Neuronal stem cell (in vitro differentiated cells): ENCODE measurements around the gene EIF4G3.

Source experiments
- DNase-seq: peaks from one replicate; pipeline ENCODE4 v3.0.0-alpha.2; 2013; ENCODE audit warnings: low spot score
- H2AFZ ChIP-seq: one replicate; pipeline ENCODE4 v1.6.1; 2013; ENCODE audit warnings: mild to moderate bottlenecking, low read length, inconsistent platforms
- H2AK5ac ChIP-seq: 2 replicates; pipeline ENCODE4 v1.6.1; 2013; ENCODE audit warnings: low read depth, mild to moderate bottlenecking, inconsistent platforms, low read length, moderate library complexity, mixed read lengths
- H2BK120ac ChIP-seq: 2 replicates; pipeline ENCODE4 v1.6.1; 2013; ENCODE audit warnings: low read depth, mild to moderate bottlenecking, inconsistent platforms, low read length, moderate library complexity, mixed read lengths
- H2BK12ac ChIP-seq: one replicate; pipeline ENCODE4 v1.6.1; 2013; ENCODE audit warnings: low read length, inconsistent platforms
- H2BK15ac ChIP-seq: 2 replicates; pipeline ENCODE4 v1.6.1; 2013; ENCODE audit warnings: mild to moderate bottlenecking, low read length, inconsistent platforms, mixed read lengths
- H2BK5ac ChIP-seq: one replicate; pipeline ENCODE4 v1.6.1; 2013; ENCODE audit warnings: inconsistent platforms, mild to moderate bottlenecking, low read length, moderate library complexity
- H3K14ac ChIP-seq: one replicate; pipeline ENCODE4 v1.6.1; 2013; ENCODE audit warnings: low read length, inconsistent platforms
- H3K18ac ChIP-seq: 2 replicates; pipeline ENCODE4 v1.6.1; 2013; ENCODE audit warnings: low read length, inconsistent platforms
- H3K23ac ChIP-seq: 2 replicates; pipeline ENCODE4 v1.6.1; 2013; ENCODE audit warnings: low read depth, mild to moderate bottlenecking, mixed read lengths, low read length, inconsistent platforms; ENCODE audit not compliant: poor library complexity
- H3K27ac ChIP-seq: replicated peaks from 3 replicates; pipeline ENCODE4 v1.5.1; 2013; ENCODE audit warnings: low read length, inconsistent platforms
- H3K27me3 ChIP-seq, 3 experiments: 2 replicates each; pipeline ENCODE4 v1.6.1; 2013; ENCODE audit warnings: low read length in 3 of 3, mild to moderate bottlenecking in 2 of 3, inconsistent platforms in 1 of 3, low read depth in 1 of 3, mixed read lengths in 1 of 3, moderate library complexity in 1 of 3; ENCODE audit not compliant: control insufficient read depth in 3 of 3, insufficient read depth in 3 of 3
- H3K36me3 ChIP-seq, 2 donors: replicated peaks in 1 of 2; 2 replicates each; pipeline ENCODE4 v1.6.1; 2013; ENCODE audit warnings: low read length in 2 of 2; ENCODE audit not compliant: control insufficient read depth in 2 of 2, insufficient read depth in 2 of 2
- H3K4ac ChIP-seq: 2 replicates; pipeline ENCODE4 v1.6.1; 2013; ENCODE audit warnings: inconsistent platforms, mild to moderate bottlenecking, low read length, moderate library complexity
- H3K4me1 ChIP-seq, 2 donors: 1 replicate in 1 of 2; 2 replicates in 1 of 2; pipeline ENCODE4 v1.6.1; 2013; ENCODE audit warnings: low read length in 2 of 2, low read depth in 1 of 2; ENCODE audit not compliant: control insufficient read depth in 2 of 2, insufficient read depth in 1 of 2
- H3K4me2 ChIP-seq: one replicate; pipeline ENCODE4 v1.6.1; 2013; ENCODE audit warnings: mild to moderate bottlenecking, low read length, inconsistent platforms; ENCODE audit not compliant: insufficient read depth, poor library complexity, severe bottlenecking
- H3K4me3 ChIP-seq, 2 donors: 2 replicates each; pipeline ENCODE4 v1.5.1; 2013; ENCODE audit warnings: low read length in 2 of 2, mild to moderate bottlenecking in 2 of 2, inconsistent platforms in 1 of 2, moderate library complexity in 1 of 2
- H3K79me1 ChIP-seq: one replicate; pipeline ENCODE4 v1.6.1; 2013; ENCODE audit warnings: low read depth, mild to moderate bottlenecking, inconsistent platforms, low read length, moderate library complexity
- H3K9ac ChIP-seq: one replicate; pipeline ENCODE4 v1.6.1; 2013; ENCODE audit warnings: mild to moderate bottlenecking, low read depth, low read length, inconsistent platforms; ENCODE audit not compliant: poor library complexity
- H3K9me3 ChIP-seq, 2 donors: replicated peaks in 1 of 2; 2 replicates each; pipeline versions ENCODE3 to v1.6.1; 2013; ENCODE audit warnings: low read length in 2 of 2, mild to moderate bottlenecking in 2 of 2, inconsistent platforms in 1 of 2, low read depth in 1 of 2, mixed read lengths in 1 of 2, moderate library complexity in 1 of 2; ENCODE audit not compliant: control insufficient read depth in 2 of 2, insufficient read depth in 1 of 2
- H4K8ac ChIP-seq: one replicate; pipeline ENCODE4 v1.6.1; 2013; ENCODE audit warnings: low read depth, mild to moderate bottlenecking, inconsistent platforms, low read length, moderate library complexity
- H4K91ac ChIP-seq: one replicate; pipeline ENCODE4 v1.6.1; 2013; ENCODE audit warnings: low read length, low read depth, mild to moderate bottlenecking, inconsistent platforms; ENCODE audit not compliant: poor library complexity
- WGBS, 2 donors: extraction: QIAGEN DNeasy Blood & Tissue Kit; methylation state at CpG; one replicate each; pipeline ENCODE4 v1.1.7; 2013; ENCODE audit warnings: missing lambda C conversion rate in 2 of 2, mixed read lengths in 1 of 2; ENCODE audit not compliant: insufficient read length in 2 of 2, insufficient replicate concordance in 1 of 2; ENCODE audit errors: extremely low coverage in 2 of 2; 5-methylcytosine and 5-hydroxymethylcytosine counted together

The EIF4G3 gene

GRCh38 chr1:21217812-21218596 is 41.3 kb upstream of the EIF4G3 start:
- H3K79me1 ChIP-seq, result peaks cover 2% of the 10 kb centered on the region
- H4K91ac ChIP-seq, result peak overlapping the region; percentile 30
- H3K27me3 ChIP-seq, result no peaks in the 10 kb centered on the region
- peak overlapping the region; percentile 88 for H2AK5ac ChIP-seq
- no peaks in the 10 kb centered on the region for H3K9me3 ChIP-seq
- peak overlapping the region; percentile 3 for H2BK5ac ChIP-seq
- peak overlapping the region; percentile 12 for H3K9ac ChIP-seq
- H2AFZ ChIP-seq, result no peak overlapping the region
- H3K4me1 ChIP-seq, result peaks cover 0 to 5% of the 10 kb centered on the region in 2 donors
- H3K4me2 ChIP-seq, result no peak overlapping the region
- peak overlapping the region; percentile 73 for H3K23ac ChIP-seq
- peak overlapping the region; percentile 19 for H2BK15ac ChIP-seq
- no peak overlapping the region for H2BK12ac ChIP-seq
- no peak overlapping the region for H2BK120ac ChIP-seq
- no peak overlapping the region for H3K4ac ChIP-seq
- H3K14ac ChIP-seq, result peak overlapping the region; percentile 75
- no peak for DNase-seq
- H3K27ac ChIP-seq, result no peak overlapping the region
- H3K4me3 ChIP-seq, result no peak overlapping the region
- peak overlapping the region; percentile 23 for H4K8ac ChIP-seq
- WGBS, 2 donors, result no CpG with 5 or more reads among the region's 20 CpGs
- H3K18ac ChIP-seq, result peak overlapping the region; percentile 89
- H3K36me3 ChIP-seq, result peaks cover 0 to 47% of the 10 kb centered on the region in 2 donors

- H3K23ac ChIP-seq, result peak overlapping the region; percentile 67
- no peak overlapping the region for H3K4ac ChIP-seq
- H2BK15ac ChIP-seq, result peak overlapping the region; percentile 19
- H3K9ac ChIP-seq, result peak overlapping the region; percentile 45
- H3K27me3 ChIP-seq, result no peaks in the 10 kb centered on the region
- H3K79me1 ChIP-seq, result peaks cover 2% of the 10 kb centered on the region
- H4K91ac ChIP-seq, result no peak overlapping the region
- peaks cover 0 to 5% of the 10 kb centered on the region in 2 donors for H3K4me1 ChIP-seq
- WGBS, 2 donors, result no CpG with 5 or more reads among the region's 19 CpGs
- peak overlapping the region; percentile 3 for H2BK5ac ChIP-seq
- H3K9me3 ChIP-seq, result no peaks in the 10 kb centered on the region
- peak overlapping the region; percentile 89 for H3K18ac ChIP-seq
- H3K4me2 ChIP-seq, result no peak overlapping the region
- H3K14ac ChIP-seq, result peak overlapping the region; percentile 59
- no peak overlapping the region for H2BK120ac ChIP-seq
- no peak overlapping the region for H2AFZ ChIP-seq
- peak overlapping the region in 1 of 2 donors; percentile 16 for H3K4me3 ChIP-seq
- H2AK5ac ChIP-seq, result peak overlapping the region; percentile 88
- DNase-seq, result no peak
- no peak overlapping the region for H2BK12ac ChIP-seq
- no peak overlapping the region for H4K8ac ChIP-seq
- H3K27ac ChIP-seq, result no peak overlapping the region
- peaks cover 0 to 41% of the 10 kb centered on the region in 2 donors for H3K36me3 ChIP-seq
These were observed 40.4 kb upstream of the EIF4G3 start for GRCh38 chr1:21216835-21217811.

GRCh38 chr1:21212126-21212525 is 35.4 kb upstream of the EIF4G3 start:
- no peak for DNase-seq
- Histone ChIP-seq H3K27me3 (no peaks in the 10 kb centered on the region), H3K4me3 (no peak overlapping the region), H3K36me3 (no peaks in the 10 kb centered on the region), H3K27ac (no peak overlapping the region), H2AK5ac (no peak overlapping the region), H3K18ac (no peak overlapping the region), H3K4me1 (no peaks in the 10 kb centered on the region), H3K9me3 (no peaks in the 10 kb centered on the region), H2BK120ac (no peak overlapping the region), H4K91ac (no peak overlapping the region), H3K4me2 (no peak overlapping the region), H3K4ac (no peak overlapping the region), H2BK15ac (no peak overlapping the region), H3K79me1 (no peaks in the 10 kb centered on the region), H2AFZ (no peak overlapping the region), H2BK12ac (no peak overlapping the region), H3K23ac (no peak overlapping the region), H3K14ac (no peak overlapping the region), H4K8ac (no peak overlapping the region), H2BK5ac (no peak overlapping the region), H3K9ac (no peak overlapping the region)
- WGBS, 2 donors, result no CpG with 5 or more reads among the region's 3 CpGs
